Subcutaneous adipose tissue (tissue), 4 donors: ENCODE data around the gene HRK. TPM values are rescaled to one million over a fixed set of nuclear protein-coding genes. Genes with fewer than 3 reads are reported as not detected.

Source experiments
- CTCF ChIP-seq: fragments of 450-650 bp; IDR thresholded peaks from one replicate; pipeline ENCODE4 v1.5.1; 2016; ENCODE audit warnings: low read depth, mild to moderate bottlenecking, control low read depth, antibody characterized with exemption, moderate library complexity
- total RNA-seq, 4 donors: library from RNA; depleted of rRNA; stranded (reverse); fragments of >200 nt; gene quantifications; one replicate each; pipeline ENCODE4 v1.1.0, GENCODE V29; 2016

HRK gene
- under 1 TPM in 2 of 4 donors, not detected in 2; 0.17 to 0.22 TPM for total RNA-seq

- no peak for TF ChIP-seq CTCF
Observed at GRCh38 chr12:116881325-116881876, at the start of gene HRK. Gene HRK (minus strand): TSS chr12:116881441. CDS start chr12:116881307, 134 bp downstream.

- TF ChIP-seq CTCF, result no peak
Observed at GRCh38 chr12:116929885-116930284, 48.6 kb upstream of the HRK start.

GRCh38 chr12:116928504-116928903 lies 47.3 kb upstream of the HRK start:
- no peak for TF ChIP-seq CTCF

- TF ChIP-seq CTCF, result no peak
Observed at GRCh38 chr12:116927244-116927940, 46.2 kb upstream of the HRK start.

- no peak for TF ChIP-seq CTCF
Observed at GRCh38 chr12:116926283-116927243, 45.3 kb upstream of the HRK start.

GRCh38 chr12:116924558-116925453 lies 43.6 kb upstream of the HRK start:
- TF ChIP-seq CTCF, result no peak
